ENCODE measurements around the gene FUCA1.

GRCh38 chr1:23879809-23880208, 11.7 kb upstream of the FUCA1 start:
- no peak for TF ChIP-seq CTCF (IDR thresholded peaks at IDR 0.05; ENCODE audit: low read length)
- TF ChIP-seq EZH2 (IDR thresholded peaks at IDR 0.05; ENCODE audit: borderline replicate concordance, low read length) = no peak

Data from OCI-LY1 (cell line).